Keratinocyte (primary cell): ENCODE measurements around the gene SEC16B. TPM values are rescaled to one million over a fixed set of nuclear protein-coding genes. Genes with fewer than 3 reads are reported as not detected.
A peak's percentile ranks its signal among the peaks of the same experiment; 100 is the strongest.

Experiments
- DNase-seq: peaks from one replicate; pipeline ENCODE4 v3.0.0-alpha.2; 2011; ENCODE audit warnings: low read depth, missing footprints, low spot score
- FAIRE-seq: peaks from 2 replicates; lab custom pipeline; 2011; peaks lifted over from hg19 to GRCh38; lab: Jason Lieb, UNC
- H2AFZ ChIP-seq: 2 replicates; pipeline ENCODE4 v1.6.0; 2012; ENCODE audit warnings: low read length, control low read depth, inconsistent platforms; ENCODE audit not compliant: control insufficient read depth
- H3K27ac ChIP-seq: 2 replicates; pipeline ENCODE4 v1.5.1; 2011; ENCODE audit warnings: low read length; ENCODE audit not compliant: control insufficient read depth, insufficient read depth
- H3K27me3 ChIP-seq: 3 replicates; pipeline ENCODE4 v1.6.0; 2011; ENCODE audit warnings: low read length; ENCODE audit not compliant: control insufficient read depth, insufficient read depth; ENCODE audit errors: extremely low read depth
- H3K36me3 ChIP-seq, 2 experiments: 2 replicates in 1 of 2; 3 replicates in 1 of 2; pipeline ENCODE4 v1.5.1; 2011; ENCODE audit warnings: low read length in 2 of 2, mild to moderate bottlenecking in 1 of 2; ENCODE audit not compliant: control insufficient read depth in 2 of 2, insufficient read depth in 2 of 2; ENCODE audit errors: extremely low read depth in 1 of 2
- H3K4me1 ChIP-seq: 3 replicates; pipeline ENCODE4 v1.5.1; 2011; ENCODE audit warnings: low read length; ENCODE audit not compliant: control insufficient read depth, insufficient read depth; ENCODE audit errors: extremely low read depth
- H3K4me2 ChIP-seq: 3 replicates; pipeline ENCODE4 v1.6.0; 2011; ENCODE audit warnings: low read depth, low read length; ENCODE audit not compliant: control insufficient read depth, insufficient read depth; ENCODE audit errors: extremely low read depth
- H3K4me3 ChIP-seq, 3 experiments: fragments of 200-600 bp in 1 of 3; sonication (generic) in 1 of 3; 2 replicates in 2 of 3; 3 replicates in 1 of 3; pipeline ENCODE4 v1.5.1; 2011 to 2016; ENCODE audit warnings: low read length in 3 of 3, mild to moderate bottlenecking in 3 of 3, control low read depth in 2 of 3, inconsistent platforms in 1 of 3, low read depth in 1 of 3, mixed read lengths in 1 of 3, mixed run types in 1 of 3, moderate library complexity in 1 of 3; ENCODE audit not compliant: control insufficient read depth in 2 of 3, insufficient read depth in 2 of 3; ENCODE audit errors: extremely low read depth in 1 of 3
- H3K79me2 ChIP-seq: 2 replicates; pipeline ENCODE4 v1.6.0; 2012; ENCODE audit warnings: low read length; ENCODE audit not compliant: control insufficient read depth, insufficient read depth
- H3K9ac ChIP-seq: 3 replicates; pipeline ENCODE4 v1.6.0; 2011; ENCODE audit warnings: low read length; ENCODE audit not compliant: control insufficient read depth, insufficient read depth; ENCODE audit errors: extremely low read depth
- H3K9me1 ChIP-seq: 3 replicates; pipeline ENCODE4 v1.6.0; 2011; ENCODE audit warnings: low read length; ENCODE audit not compliant: control insufficient read depth, insufficient read depth; ENCODE audit errors: extremely low read depth
- H3K9me3 ChIP-seq: 2 replicates; pipeline ENCODE4 v1.5.1; 2012; ENCODE audit warnings: low read depth, low read length; ENCODE audit not compliant: control insufficient read depth
- H4K20me1 ChIP-seq: 3 replicates; pipeline ENCODE4 v1.6.0; 2011; ENCODE audit warnings: low read length; ENCODE audit not compliant: control insufficient read depth, insufficient read depth; ENCODE audit errors: extremely low read depth
- EZH2 ChIP-seq: IDR thresholded peaks from one replicate; pipeline ENCODE4 v1.6.1; 2012; ENCODE audit warnings: inconsistent platforms, mild to moderate bottlenecking, low read length, moderate library complexity
- dilution Hi-C: fragments of 300-500 bp; cut with MboI; formaldehyde crosslinking; loops from one replicate; pipeline ENCODE4 v1.7.0; 2020; ENCODE audit warnings: low sequenced_read_pairs; ENCODE audit not compliant: extremely low pct_ligation_motif_present
- polyA plus RNA-seq, 5 experiments: library from polyadenylated mRNA; depleted of rRNA in 3 of 5; stranded (reverse) in 3 of 5; stranded (forward) in 1 of 5; unstranded in 1 of 5; fragments of >200 nt; gene quantifications; 1 replicate in 1 of 5; 2 replicates in 3 of 5; 3 replicates in 1 of 5; pipeline versions ENCODE4 v1.2.1 to v1.2.3, GENCODE V29; 2011 to 2012; ENCODE audit warnings: missing spikeins in 2 of 5, low read depth in 1 of 5, low replicate concordance in 1 of 5
- TF ChIP-seq, protein P1 (sequence below), 3 experiments: IDR thresholded peaks in 1 of 3; conservative IDR thresholded peaks in 1 of 3; optimal IDR thresholded peaks in 1 of 3; 2 replicates in 2 of 3; 3 replicates in 1 of 3; pipeline versions ENCODE3 to v1.5.1; 2011; ENCODE audit warnings: low read length in 3 of 3, mild to moderate bottlenecking in 3 of 3, moderate library complexity in 2 of 3, control low read depth in 1 of 3, inconsistent platforms in 1 of 3; ENCODE audit not compliant: insufficient read depth in 2 of 3; ENCODE audit errors: extremely low read depth in 1 of 3

SEC16B gene
- polyA plus RNA-seq, 1 donor (not counting 4 experiments of a cell fraction or from before 2014, with no cell fraction given): 1.2 TPM

GRCh38 chr1:177977141-177977540, 7.3 kb upstream of the SEC16B start:
- Histone ChIP-seq H3K9me3 (no peaks in the 10 kb centered on the region), H3K36me3 (no peaks in the 10 kb centered on the region), H4K20me1 (no peaks in the 10 kb centered on the region), H3K4me1 (peaks cover 29% of the 10 kb centered on the region), H2AFZ (no peak overlapping the region), H3K9me1 (no peaks in the 10 kb centered on the region), H3K4me2 (no peak overlapping the region), H3K4me3 (no peak overlapping the region), H3K27ac (no peak overlapping the region), H3K9ac (no peak overlapping the region), H3K27me3 (no peaks in the 10 kb centered on the region), H3K79me2 (no peaks in the 10 kb centered on the region)
- DNase-seq (no peak), FAIRE-seq (no peak)
- dilution Hi-C loops: no loop called here
- no peak for TF ChIP-seq EZH2
- TF ChIP-seq, protein P1, sequence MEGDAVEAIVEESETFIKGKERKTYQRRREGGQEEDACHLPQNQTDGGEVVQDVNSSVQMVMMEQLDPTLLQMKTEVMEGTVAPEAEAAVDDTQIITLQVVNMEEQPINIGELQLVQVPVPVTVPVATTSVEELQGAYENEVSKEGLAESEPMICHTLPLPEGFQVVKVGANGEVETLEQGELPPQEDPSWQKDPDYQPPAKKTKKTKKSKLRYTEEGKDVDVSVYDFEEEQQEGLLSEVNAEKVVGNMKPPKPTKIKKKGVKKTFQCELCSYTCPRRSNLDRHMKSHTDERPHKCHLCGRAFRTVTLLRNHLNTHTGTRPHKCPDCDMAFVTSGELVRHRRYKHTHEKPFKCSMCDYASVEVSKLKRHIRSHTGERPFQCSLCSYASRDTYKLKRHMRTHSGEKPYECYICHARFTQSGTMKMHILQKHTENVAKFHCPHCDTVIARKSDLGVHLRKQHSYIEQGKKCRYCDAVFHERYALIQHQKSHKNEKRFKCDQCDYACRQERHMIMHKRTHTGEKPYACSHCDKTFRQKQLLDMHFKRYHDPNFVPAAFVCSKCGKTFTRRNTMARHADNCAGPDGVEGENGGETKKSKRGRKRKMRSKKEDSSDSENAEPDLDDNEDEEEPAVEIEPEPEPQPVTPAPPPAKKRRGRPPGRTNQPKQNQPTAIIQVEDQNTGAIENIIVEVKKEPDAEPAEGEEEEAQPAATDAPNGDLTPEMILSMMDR (optimal IDR thresholded peaks at IDR 0.05 in 1 of 3, IDR thresholded peaks at IDR 0.05 in 1 of 3, conservative IDR thresholded peaks at IDR 0.05 in 1 of 3; ENCODE audit: extremely low read depth in 1 of 3, insufficient read depth in 2 of 3, low read length in 3 of 3): no peak

DNA sequence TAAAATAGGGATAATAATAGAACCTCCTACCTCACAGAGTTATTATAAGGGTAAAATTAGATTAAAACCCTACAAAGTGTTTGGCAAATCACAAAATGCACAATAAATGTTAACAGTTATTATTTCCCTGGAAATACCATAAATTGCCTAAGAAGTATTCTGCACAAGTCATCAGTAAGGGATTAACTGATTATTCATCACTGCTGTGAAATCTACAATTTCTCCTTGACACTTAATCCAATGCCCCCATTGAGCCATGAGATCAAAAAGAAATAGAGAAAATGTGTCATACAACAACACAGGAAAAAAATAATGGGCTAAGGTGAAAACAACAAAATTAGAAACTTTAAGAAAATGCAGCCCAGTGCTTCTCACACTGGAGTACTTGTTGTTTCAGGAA, 6.7 kb upstream of the SEC16B start:
- peak overlapping the region; percentile 22 for H3K27ac ChIP-seq
- H2AFZ ChIP-seq: no peak overlapping the region
- H3K36me3 ChIP-seq: no peaks in the 10 kb centered on the region
- no peaks in the 10 kb centered on the region for H3K9me3 ChIP-seq
- dilution Hi-C loops: no loop called here
- no peaks in the 10 kb centered on the region for H3K27me3 ChIP-seq
- TF ChIP-seq, protein P1 (optimal IDR thresholded peaks at IDR 0.05 in 1 of 3, IDR thresholded peaks at IDR 0.05 in 1 of 3, conservative IDR thresholded peaks at IDR 0.05 in 1 of 3; ENCODE audit: extremely low read depth in 1 of 3, insufficient read depth in 2 of 3, low read length in 3 of 3): no peak
- TF ChIP-seq EZH2: no peak
- H3K4me1 ChIP-seq: peaks cover 29% of the 10 kb centered on the region
- H3K9me1 ChIP-seq: no peaks in the 10 kb centered on the region
- no peaks in the 10 kb centered on the region for H4K20me1 ChIP-seq
- no peak overlapping the region for H3K9ac ChIP-seq
- peak overlapping the region; percentile 51 for H3K4me2 ChIP-seq
- no peaks in the 10 kb centered on the region for H3K79me2 ChIP-seq
- FAIRE-seq: no peak
- no peak for DNase-seq
- no peak overlapping the region for H3K4me3 ChIP-seq
